GM19193 (cell line): ENCODE data around the gene LRP3.

Experiments used
- POLR2A ChIP-seq: IDR thresholded peaks from 4 replicates; pipeline ENCODE4 v1.6.1; 2011; ENCODE audit not compliant: insufficient read depth, insufficient read length; ENCODE audit errors: extremely low read depth

LRP3 gene

GRCh38 chr19:33195645-33196347, 1.7 kb downstream of the LRP3 start:
- no peak for TF ChIP-seq POLR2A

GRCh38 chr19:33196446-33197193, 2.5 kb downstream of the LRP3 start:
- TF ChIP-seq POLR2A: no peak

GRCh38 chr19:33197591-33198000, 3.5 kb downstream of the LRP3 start:
- no peak for TF ChIP-seq POLR2A

- no peak for TF ChIP-seq POLR2A
These were observed 4.0 kb downstream of the LRP3 start for GRCh38 chr19:33198169-33198568.

- TF ChIP-seq POLR2A: no peak
These were observed 5.5 kb downstream of the LRP3 start for GRCh38 chr19:33199441-33200265.

- TF ChIP-seq POLR2A: no peak
These were observed 7.3 kb downstream of the LRP3 start for GRCh38 chr19:33201473-33201872.

GRCh38 chr19:33201886-33202545, 7.9 kb downstream of the LRP3 start:
- no peak for TF ChIP-seq POLR2A

- TF ChIP-seq POLR2A: no peak
These were observed 8.7 kb downstream of the LRP3 start for GRCh38 chr19:33202546-33203507.

GRCh38 chr19:33203529-33203928, 9.4 kb downstream of the LRP3 start:
- TF ChIP-seq POLR2A: no peak

- TF ChIP-seq POLR2A: no peak
These were observed 10.2 kb downstream of the LRP3 start for GRCh38 chr19:33204136-33204973.

GRCh38 chr19:33205110-33205509, 11.0 kb downstream of the LRP3 start:
- TF ChIP-seq POLR2A: no peak

- TF ChIP-seq POLR2A: no peak
These were observed 11.6 kb downstream of the LRP3 start for GRCh38 chr19:33205531-33206260.
